ENCODE data around the gene MS4A1. TPM values are rescaled to one million over a fixed set of nuclear protein-coding genes. Genes with fewer than 3 reads are reported as not detected.
A peak's percentile ranks its signal among the peaks of the same experiment; 100 is the strongest.
"Not testable (repeated sequence)": the region's sequence is repeated elsewhere in the genome, so short reads cannot be mapped to it uniquely, and the experiment has no call there.

MS4A1 gene
- total RNA-seq, 6 donors from 2014 or later: 0.15 to 2.5 (median 1.5) TPM; not detected in 1

GRCh38 chr11:60431251-60431650, 24.4 kb upstream of the MS4A1 start:
- TF ChIP-seq EP300 (IDR thresholded peaks at IDR 0.05) (no peak), POLR2AphosphoS5 (IDR thresholded peaks at IDR 0.05) (no peak), POLR2A (IDR thresholded peaks at IDR 0.05) (no peak), CTCF (IDR thresholded peaks at IDR 0.05) (no peak)
- Histone ChIP-seq H3K36me3 (no peaks in the 10 kb centered on the region), H3K27ac (no peak overlapping the region), H3K9me3 (no peaks in the 10 kb centered on the region), H3K27me3 (no peaks in the 10 kb centered on the region), H3K4me3 (no peak overlapping the region), H3K4me1 (no peaks in the 10 kb centered on the region)
- DNase-seq: no peak
- no peak for ATAC-seq (ENCODE audit: low FRiP score in 2 of 2)
- WGBS, 2 donors: 65% methylated on average over 2 of the region's 2 CpGs

GRCh38 chr11:60433401-60433800, 22.2 kb upstream of the MS4A1 start:
- H3K4me1 ChIP-seq: no peaks in the 10 kb centered on the region
- no peaks in the 10 kb centered on the region for H3K36me3 ChIP-seq
- DNase-seq (no peak), ATAC-seq (ENCODE audit: low FRiP score in 2 of 2) (no peak)
- TF ChIP-seq CTCF (IDR thresholded peaks at IDR 0.05) (no peak), POLR2AphosphoS5 (IDR thresholded peaks at IDR 0.05) (no peak), POLR2A (IDR thresholded peaks at IDR 0.05) (no peak), EP300 (IDR thresholded peaks at IDR 0.05) (no peak)
- no peaks in the 10 kb centered on the region for H3K27me3 ChIP-seq
- no peak overlapping the region for H3K4me3 ChIP-seq
- H3K27ac ChIP-seq: no peak overlapping the region
- WGBS, 2 donors: 71 to 75% methylated on average over 4 of the region's 4 CpGs
- no peaks in the 10 kb centered on the region for H3K9me3 ChIP-seq

- DNase-seq (no peak), ATAC-seq (ENCODE audit: low FRiP score in 2 of 2) (no peak)
- TF ChIP-seq POLR2A (IDR thresholded peaks at IDR 0.05) (no peak), POLR2AphosphoS5 (IDR thresholded peaks at IDR 0.05) (no peak), CTCF (IDR thresholded peaks at IDR 0.05) (no peak), EP300 (IDR thresholded peaks at IDR 0.05) (no peak)
- Histone ChIP-seq H3K27ac (no peak overlapping the region), H3K4me3 (no peak overlapping the region), H3K4me1 (peaks cover 0 to 6% (median 0%) of the 10 kb centered on the region in 4 donors), H3K27me3 (no peaks in the 10 kb centered on the region), H3K9me3 (peaks cover 0 to 3% (median 0%) of the 10 kb centered on the region in 4 donors), H3K36me3 (no peaks in the 10 kb centered on the region)
These were observed 8.6 kb upstream of the MS4A1 start for GRCh38 chr11:60447070-60447469.

GRCh38 chr11:60447846-60448245, 7.8 kb upstream of the MS4A1 start:
- Histone ChIP-seq H3K4me3 (no peak overlapping the region), H3K4me1 (peaks cover 0 to 6% (median 0%) of the 10 kb centered on the region in 4 donors), H3K27ac (no peak overlapping the region), H3K9me3 (peaks cover 0 to 3% (median 0%) of the 10 kb centered on the region in 4 donors), H3K36me3 (no peaks in the 10 kb centered on the region), H3K27me3 (no peaks in the 10 kb centered on the region)
- no peak for DNase-seq
- no peak for ATAC-seq (ENCODE audit: low FRiP score in 2 of 2)
- TF ChIP-seq POLR2A (IDR thresholded peaks at IDR 0.05): no peak
- TF ChIP-seq CTCF (IDR thresholded peaks at IDR 0.05): no peak
- no peak for TF ChIP-seq POLR2AphosphoS5 (IDR thresholded peaks at IDR 0.05)
- no peak for TF ChIP-seq EP300 (IDR thresholded peaks at IDR 0.05)

- not testable (repeated sequence) for H3K36me3 ChIP-seq; H3K27ac ChIP-seq; H3K9me3 ChIP-seq; H3K4me1 ChIP-seq; ATAC-seq (ENCODE audit: low FRiP score in 2 of 2); H3K4me3 ChIP-seq; H3K27me3 ChIP-seq
- 100% methylated on average over 1 to 13 of the region's 32 CpGs for WGBS, 2 donors
- peak in 1 of 2 donors; percentile 66 for DNase-seq
These were observed 4.5 kb upstream of the MS4A1 start for GRCh38 chr11:60451185-60451584.

Measured in upper lobe of left lung (tissue), 6 donors.